Progenitor cell of endocrine pancreas (in vitro differentiated cells): ENCODE results near the gene CACNA1B. TPM values are rescaled to one million over a fixed set of nuclear protein-coding genes. Genes with fewer than 3 reads are reported as not detected.
"Not testable (repeated sequence)": the region's sequence is repeated elsewhere in the genome, so short reads cannot be mapped to it uniquely, and the experiment has no call there.

Experiments
- DNase-seq: peaks from one replicate; pipeline ENCODE4 v3.0.0; 2021; ENCODE audit warnings: low spot score; ENCODE audit not compliant: unreplicated experiment
- H3K27ac Mint-ChIP-seq: 2 replicates; pipeline ENCODE4 v1.8.0; 2021; ENCODE audit warnings: mild to moderate bottlenecking, moderate library complexity, mixed read lengths
- H3K27me3 Mint-ChIP-seq: 2 replicates; pipeline ENCODE4 v1.8.0; 2021; ENCODE audit warnings: mixed read lengths
- H3K36me3 Mint-ChIP-seq: 2 replicates; pipeline ENCODE4 v1.8.0; 2022; ENCODE audit warnings: mixed read lengths; ENCODE audit not compliant: insufficient read depth
- H3K4me1 Mint-ChIP-seq: 2 replicates; pipeline ENCODE4 v1.8.0; 2021; ENCODE audit warnings: low read depth, mixed read lengths
- H3K4me3 Mint-ChIP-seq: 2 replicates; pipeline ENCODE4 v1.8.0; 2021; ENCODE audit warnings: low read depth, mild to moderate bottlenecking, moderate library complexity, mixed read lengths
- H3K9me3 Mint-ChIP-seq: 2 replicates; pipeline ENCODE4 v1.8.0; 2021; ENCODE audit warnings: low read depth, mixed read lengths
- CTCF ChIP-seq: fragments of 200-600 bp; sonication (generic); IDR thresholded peaks from one replicate; pipeline ENCODE4 v1.5.0; 2021; ENCODE audit warnings: antibody characterized with exemption, mild to moderate bottlenecking; ENCODE audit not compliant: unreplicated experiment
- long read RNA-seq: library from polyadenylated mRNA; unstranded; transcript quantifications from one replicate; pipeline ENCODE4 v2.0.0, GENCODE V29; 2020
- total RNA-seq: library from RNA; stranded (reverse); gene quantifications from 2 replicates; pipeline ENCODE4 v1.2.1, GENCODE V29; 2021

The CACNA1B gene
- 2.1 and 2.4 TPM in 2 replicates for total RNA-seq
- long read RNA-seq, partial matches to known transcripts = 0 of 3 reads
- long read RNA-seq, other reads (novel, unspliced or antisense) = 3 of 3 reads

DNA sequence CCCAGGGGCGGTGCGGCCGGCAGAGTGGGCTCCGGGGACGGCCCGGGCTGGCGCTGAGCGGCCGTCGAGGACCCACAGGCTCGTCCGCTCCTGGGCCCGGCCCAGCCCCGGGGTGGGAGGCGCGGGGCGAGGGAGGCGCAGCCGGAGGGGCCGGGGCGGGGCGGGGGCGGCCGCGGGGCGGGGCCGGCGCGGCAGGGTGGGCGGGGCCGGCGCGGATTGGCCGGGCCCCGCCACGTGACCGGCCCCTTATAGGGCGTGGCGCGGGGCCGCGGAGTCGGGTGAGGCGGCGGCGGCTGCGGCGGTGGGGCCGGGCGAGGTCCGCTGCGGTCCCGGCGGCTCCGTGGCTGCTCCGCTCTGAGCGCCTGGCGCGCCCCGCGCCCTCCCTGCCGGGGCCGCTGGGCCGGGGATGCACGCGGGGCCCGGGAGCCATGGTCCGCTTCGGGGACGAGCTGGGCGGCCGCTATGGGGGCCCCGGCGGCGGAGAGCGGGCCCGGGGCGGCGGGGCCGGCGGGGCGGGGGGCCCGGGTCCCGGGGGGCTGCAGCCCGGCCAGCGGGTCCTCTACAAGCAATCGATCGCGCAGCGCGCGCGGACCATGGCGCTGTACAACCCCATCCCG, at the start of gene CACNA1B:
Gene CACNA1B (plus strand): TSS at position 277 of the 617 bp plus-strand sequence. CDS start 152 bp downstream, at position 429.
- not testable (repeated sequence) for H3K9me3 Mint-ChIP-seq, H3K27ac Mint-ChIP-seq, DNase-seq, H3K4me1 Mint-ChIP-seq, H3K4me3 Mint-ChIP-seq, H3K36me3 Mint-ChIP-seq
- H3K27me3 Mint-ChIP-seq = peaks cover 42% of the 10 kb centered on the region

DNA sequence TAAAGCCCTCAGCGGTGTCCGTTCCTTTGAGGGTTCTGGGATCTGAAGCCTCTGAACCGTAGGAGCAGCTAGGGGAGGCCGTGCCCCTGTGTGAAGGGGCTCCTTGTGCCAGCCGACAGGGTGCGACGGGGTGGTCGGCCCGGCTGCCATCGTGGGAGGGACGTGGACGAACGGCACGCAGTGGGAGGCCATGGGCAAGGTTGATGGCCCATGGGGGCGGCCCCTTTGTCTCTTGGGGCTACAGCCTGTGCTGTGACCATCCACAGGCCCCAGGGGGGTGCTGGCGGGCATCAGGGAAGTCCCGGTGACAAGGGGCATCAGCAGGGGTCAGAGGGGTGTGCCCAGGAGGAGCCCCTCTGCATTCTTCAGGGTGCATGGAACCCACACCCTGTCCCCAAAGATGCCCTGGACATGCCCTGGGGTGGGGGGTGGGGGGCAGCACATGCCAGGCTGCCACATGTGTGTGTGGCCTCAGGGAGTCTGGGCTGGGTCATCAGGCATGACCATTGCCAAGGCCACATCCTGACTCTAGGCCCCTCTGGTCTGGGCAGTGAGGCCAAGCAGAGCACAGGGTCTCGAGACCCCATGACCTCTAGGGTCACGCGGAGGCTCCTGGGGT, 49.6 kb upstream of the CACNA1B start:
- no peak for DNase-seq
- H3K27ac Mint-ChIP-seq = no peak overlapping the region
- no peaks in the 10 kb centered on the region for H3K4me1 Mint-ChIP-seq
- H3K36me3 Mint-ChIP-seq = peaks cover 42% of the 10 kb centered on the region
- no peaks in the 10 kb centered on the region for H3K27me3 Mint-ChIP-seq
- TF ChIP-seq CTCF = no peak
- peaks cover 2% of the 10 kb centered on the region for H3K9me3 Mint-ChIP-seq
- H3K4me3 Mint-ChIP-seq = no peak overlapping the region

DNA sequence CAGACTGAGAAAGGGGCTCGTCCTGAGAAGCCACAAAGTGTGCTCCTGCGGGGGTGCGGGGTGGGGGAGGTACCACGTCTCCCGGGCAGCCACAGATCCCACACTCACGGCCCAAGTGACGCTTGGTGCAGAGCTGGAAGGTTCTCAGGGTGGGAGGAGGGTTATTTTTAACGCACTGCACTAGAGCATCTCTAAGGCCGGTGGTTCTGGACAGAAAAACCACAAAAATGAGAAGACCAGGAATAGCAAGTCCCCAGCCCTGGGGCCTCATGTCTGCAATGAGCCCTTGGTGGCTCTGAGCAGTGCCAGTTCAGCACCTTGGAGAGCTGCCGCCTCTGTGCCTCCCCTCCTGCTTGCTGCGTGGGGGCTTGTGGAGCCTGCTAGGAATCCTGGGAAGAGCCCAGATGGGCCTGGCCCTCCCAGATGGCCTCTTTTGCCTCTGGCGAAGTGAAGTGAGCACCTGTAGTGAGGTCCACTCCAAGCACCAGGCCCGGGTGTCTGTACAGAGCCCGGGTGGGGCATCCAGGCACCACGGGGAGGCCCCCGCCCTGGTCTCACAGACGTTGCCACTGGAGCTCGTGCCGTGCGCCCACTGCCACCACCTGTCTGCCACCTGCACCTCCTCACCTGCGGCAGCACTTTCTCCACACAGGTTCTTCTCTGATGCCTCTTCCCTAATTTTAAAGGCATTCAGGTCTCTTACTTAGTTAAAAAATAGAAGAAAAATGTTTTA, 48.9 kb upstream of the CACNA1B start:
- Mint-ChIP-seq H3K27me3 (no peaks in the 10 kb centered on the region), H3K4me1 (no peaks in the 10 kb centered on the region), H3K36me3 (peaks cover 42% of the 10 kb centered on the region), H3K27ac (no peak overlapping the region), H3K4me3 (no peak overlapping the region), H3K9me3 (peaks cover 2% of the 10 kb centered on the region)
- DNase-seq = peak; percentile 47
- TF ChIP-seq CTCF = no peak

DNA sequence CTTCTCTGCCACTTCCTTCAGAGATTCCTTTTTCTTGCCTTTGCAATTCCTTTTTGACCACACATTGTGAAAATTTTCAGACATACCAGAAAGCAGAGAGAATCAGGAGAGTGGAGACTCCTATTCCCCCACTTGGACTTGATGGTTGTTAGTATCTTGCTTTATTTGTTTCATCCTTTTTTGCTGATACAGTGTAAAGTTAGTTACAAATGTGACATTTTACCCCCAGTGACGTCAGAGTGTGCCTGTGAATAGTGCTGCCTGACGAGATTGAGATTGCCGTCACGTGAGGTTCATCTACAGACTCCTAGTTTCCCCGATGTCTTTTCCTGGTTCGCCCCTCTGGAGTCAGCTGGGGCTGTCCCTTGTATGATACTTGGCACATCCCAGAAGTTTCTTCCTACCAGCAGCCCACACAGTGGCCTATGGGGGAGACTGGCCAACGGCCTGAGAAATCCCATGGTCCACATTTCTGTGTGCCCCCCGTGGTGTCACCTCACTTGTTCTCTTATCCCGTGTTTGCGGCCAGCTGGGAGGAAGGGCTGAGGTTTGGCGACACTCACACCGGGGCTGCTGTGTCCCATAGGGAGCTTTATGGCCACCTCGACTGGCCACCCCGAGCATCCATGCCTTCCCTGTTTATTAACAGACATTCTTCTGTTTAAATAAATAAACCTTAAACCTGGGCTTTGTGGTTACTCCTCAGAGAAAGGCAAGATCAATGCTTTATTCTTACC, 48.2 kb upstream of the CACNA1B start:
- peaks cover 38% of the 10 kb centered on the region for H3K36me3 Mint-ChIP-seq
- DNase-seq = no peak
- no peaks in the 10 kb centered on the region for H3K27me3 Mint-ChIP-seq
- H3K9me3 Mint-ChIP-seq = peaks cover 2% of the 10 kb centered on the region
- H3K4me3 Mint-ChIP-seq = no peak overlapping the region
- TF ChIP-seq CTCF = no peak
- no peak overlapping the region for H3K27ac Mint-ChIP-seq
- H3K4me1 Mint-ChIP-seq = no peaks in the 10 kb centered on the region

GRCh38 chr9:137832191-137832700, 45.3 kb upstream of the CACNA1B start:
- H3K4me3 Mint-ChIP-seq = no peak overlapping the region

More at GRCh38 chr9:137832191-137832700, 45.3 kb upstream of the CACNA1B start:
- no peak for DNase-seq
- Mint-ChIP-seq H3K27ac (no peak overlapping the region), H3K4me1 (no peaks in the 10 kb centered on the region), H3K27me3 (no peaks in the 10 kb centered on the region), H3K36me3 (peaks cover 22% of the 10 kb centered on the region), H3K9me3 (no peaks in the 10 kb centered on the region)
- TF ChIP-seq CTCF = no peak
